GM12874 (cell line): ENCODE measurements around the gene KSR1.

Experiments used
- TF ChIP-seq, protein P1 (sequence below): IDR thresholded peaks from 2 replicates; pipeline ENCODE4 v1.5.1; 2011; ENCODE audit warnings: low read depth, mild to moderate bottlenecking, control low read depth, low read length, moderate library complexity; ENCODE audit not compliant: insufficient read depth

The KSR1 gene

DNA sequence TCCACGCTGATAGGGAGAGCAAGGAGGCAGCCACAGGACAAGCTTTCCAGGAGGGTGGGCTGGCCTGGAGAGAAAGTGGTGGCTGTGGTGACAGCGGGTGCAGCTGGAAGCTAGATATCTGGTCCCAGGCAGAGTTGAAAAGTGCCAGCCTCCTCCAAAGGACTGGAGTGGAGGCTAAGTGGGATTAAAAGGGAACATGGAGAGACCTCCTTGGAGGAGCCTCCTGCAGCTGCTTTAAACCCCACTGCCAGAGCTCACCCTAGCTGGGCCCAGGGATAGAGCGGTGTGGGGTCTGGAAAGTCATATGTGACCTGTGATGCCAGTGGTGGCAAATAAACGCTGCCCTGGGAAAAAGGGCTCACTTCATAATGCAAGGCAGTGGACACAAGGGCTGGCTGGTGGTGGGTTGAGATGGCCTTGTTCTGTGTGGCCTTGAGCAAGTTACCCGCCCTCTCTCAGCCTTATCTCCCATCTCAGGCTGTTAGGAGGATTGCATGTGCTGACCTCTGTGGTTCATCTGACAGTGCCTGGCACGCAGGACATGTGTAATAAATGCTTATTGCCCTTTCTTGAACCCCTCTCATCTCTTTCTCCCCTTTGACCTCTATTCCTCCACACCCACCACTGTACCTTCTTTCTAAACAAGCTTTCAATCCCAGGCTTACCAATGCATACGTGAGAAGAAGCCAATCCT, 113.8 kb downstream of the KSR1 start:
- TF ChIP-seq, protein P1, sequence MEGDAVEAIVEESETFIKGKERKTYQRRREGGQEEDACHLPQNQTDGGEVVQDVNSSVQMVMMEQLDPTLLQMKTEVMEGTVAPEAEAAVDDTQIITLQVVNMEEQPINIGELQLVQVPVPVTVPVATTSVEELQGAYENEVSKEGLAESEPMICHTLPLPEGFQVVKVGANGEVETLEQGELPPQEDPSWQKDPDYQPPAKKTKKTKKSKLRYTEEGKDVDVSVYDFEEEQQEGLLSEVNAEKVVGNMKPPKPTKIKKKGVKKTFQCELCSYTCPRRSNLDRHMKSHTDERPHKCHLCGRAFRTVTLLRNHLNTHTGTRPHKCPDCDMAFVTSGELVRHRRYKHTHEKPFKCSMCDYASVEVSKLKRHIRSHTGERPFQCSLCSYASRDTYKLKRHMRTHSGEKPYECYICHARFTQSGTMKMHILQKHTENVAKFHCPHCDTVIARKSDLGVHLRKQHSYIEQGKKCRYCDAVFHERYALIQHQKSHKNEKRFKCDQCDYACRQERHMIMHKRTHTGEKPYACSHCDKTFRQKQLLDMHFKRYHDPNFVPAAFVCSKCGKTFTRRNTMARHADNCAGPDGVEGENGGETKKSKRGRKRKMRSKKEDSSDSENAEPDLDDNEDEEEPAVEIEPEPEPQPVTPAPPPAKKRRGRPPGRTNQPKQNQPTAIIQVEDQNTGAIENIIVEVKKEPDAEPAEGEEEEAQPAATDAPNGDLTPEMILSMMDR, result no peak

DNA sequence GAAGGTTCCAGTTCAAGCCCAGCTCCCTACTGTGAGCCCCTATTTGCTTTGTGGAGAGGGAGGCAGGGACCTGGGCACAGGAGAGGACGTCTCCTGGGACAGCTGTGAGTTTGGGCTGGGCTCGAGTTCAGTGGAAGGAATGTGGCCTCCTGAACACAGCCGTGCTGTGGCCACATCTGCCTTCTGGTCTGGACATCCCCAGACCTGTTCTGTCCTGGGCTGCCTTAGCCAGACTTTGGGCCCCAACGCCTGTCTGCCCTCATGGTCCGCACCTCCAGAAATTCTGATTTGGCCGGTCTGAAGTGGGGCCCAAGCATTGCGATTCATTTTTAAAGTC, 114.3 kb downstream of the KSR1 start:
- TF ChIP-seq, protein P1, result no peak

DNA sequence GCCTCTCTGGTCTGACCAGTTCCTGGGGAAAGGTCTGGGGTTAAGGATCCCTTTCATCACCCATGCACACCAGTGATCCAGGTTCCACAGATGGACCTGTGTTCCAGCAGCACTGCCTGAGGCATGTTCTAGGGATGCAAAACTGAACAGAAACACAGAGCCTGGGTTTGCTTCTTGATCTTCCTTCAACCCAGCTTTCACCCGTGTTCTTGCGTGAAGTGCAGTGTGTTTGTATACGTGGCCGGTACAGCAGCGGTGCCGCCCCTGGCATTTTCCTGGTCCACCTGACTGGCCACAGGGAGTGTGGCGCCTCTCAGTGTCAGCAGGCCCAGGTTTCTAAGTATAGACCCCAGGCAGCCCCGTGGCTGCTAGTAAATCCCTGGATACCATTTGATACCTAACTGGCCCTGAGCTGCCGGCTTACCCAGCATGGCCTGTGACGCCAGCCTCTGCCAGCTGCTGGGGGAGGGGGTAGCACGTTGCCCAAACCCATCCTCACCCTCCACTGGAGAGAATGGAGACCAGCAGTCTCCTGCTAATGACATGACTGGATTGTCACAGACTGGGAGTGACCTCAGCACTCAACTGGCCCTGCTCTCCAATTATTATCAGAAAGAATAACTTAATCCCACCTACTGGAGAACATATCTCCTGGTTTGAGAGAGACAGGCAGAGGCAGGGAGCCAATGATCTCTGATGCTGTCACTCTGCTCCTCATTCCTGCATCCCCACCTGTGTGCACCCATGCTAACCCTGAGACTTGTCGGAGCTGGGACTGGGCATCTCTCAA, 115.5 kb downstream of the KSR1 start:
- TF ChIP-seq, protein P1, result no peak

DNA sequence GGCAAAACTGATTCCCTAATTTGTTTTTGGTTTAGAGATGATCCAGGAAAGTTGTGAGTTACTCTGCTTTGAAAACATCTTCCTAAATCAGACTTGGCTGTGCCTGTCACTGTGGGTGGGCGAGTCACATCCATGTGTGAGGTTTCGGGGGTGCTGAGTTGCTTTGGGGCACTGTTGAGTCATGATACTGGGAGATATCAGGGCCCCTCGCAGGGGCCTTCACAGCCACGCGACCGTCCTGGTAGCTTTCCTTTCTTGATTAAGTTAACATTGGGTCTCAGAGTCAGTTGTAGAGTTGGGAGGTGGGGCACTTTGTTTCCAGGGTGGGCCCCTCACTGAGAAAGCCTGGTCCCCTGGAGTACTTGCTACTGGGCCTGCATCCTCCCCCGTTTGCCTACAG, 116.4 kb downstream of the KSR1 start:
- TF ChIP-seq, protein P1, result no peak

DNA sequence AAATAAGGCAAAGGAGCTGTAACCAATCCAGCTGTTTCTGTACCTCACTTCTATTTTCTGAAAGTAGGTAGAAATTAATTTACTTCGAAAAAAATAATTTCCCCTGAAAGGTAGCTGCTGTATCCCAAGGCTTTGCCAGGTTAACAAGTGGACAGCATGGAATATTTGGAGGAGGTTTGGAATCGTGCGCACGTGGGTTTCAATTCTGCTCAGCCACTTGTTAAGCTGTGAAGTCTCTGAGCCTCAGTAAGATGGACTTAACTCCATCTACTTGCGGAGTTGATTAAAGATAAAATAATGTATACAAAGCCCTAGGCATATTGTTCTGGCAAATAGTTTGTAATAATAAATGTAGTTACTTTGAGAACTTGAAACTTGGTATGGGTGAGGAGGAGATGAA, 117.3 kb downstream of the KSR1 start:
- TF ChIP-seq, protein P1, result no peak

DNA sequence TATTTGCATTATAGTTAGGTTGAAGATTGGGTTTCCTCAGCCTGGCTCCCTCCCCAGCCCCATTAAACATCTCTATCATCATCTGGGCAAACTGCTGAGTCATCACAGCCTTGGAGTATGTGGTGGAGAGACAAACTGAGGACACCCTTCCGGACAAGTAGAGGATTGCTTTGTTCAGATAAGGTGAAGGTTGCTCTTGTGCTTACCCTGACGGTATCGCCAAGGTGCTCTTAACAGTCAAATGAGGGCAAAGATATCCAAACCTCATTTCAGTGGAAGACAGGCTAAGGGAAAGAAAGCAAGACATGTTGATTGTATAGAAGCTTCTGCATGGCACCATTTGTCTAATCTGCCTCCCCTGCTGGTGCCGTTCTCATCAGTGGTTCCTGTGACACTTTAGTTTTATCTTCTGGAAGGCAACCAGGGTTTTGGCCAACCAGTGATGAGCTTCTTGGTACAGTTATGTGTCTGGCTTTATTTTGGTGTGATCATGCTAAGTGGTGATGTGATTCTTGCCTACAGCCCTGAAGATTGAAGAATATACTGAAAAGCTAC, 117.8 kb downstream of the KSR1 start:
- TF ChIP-seq, protein P1, result no peak

DNA sequence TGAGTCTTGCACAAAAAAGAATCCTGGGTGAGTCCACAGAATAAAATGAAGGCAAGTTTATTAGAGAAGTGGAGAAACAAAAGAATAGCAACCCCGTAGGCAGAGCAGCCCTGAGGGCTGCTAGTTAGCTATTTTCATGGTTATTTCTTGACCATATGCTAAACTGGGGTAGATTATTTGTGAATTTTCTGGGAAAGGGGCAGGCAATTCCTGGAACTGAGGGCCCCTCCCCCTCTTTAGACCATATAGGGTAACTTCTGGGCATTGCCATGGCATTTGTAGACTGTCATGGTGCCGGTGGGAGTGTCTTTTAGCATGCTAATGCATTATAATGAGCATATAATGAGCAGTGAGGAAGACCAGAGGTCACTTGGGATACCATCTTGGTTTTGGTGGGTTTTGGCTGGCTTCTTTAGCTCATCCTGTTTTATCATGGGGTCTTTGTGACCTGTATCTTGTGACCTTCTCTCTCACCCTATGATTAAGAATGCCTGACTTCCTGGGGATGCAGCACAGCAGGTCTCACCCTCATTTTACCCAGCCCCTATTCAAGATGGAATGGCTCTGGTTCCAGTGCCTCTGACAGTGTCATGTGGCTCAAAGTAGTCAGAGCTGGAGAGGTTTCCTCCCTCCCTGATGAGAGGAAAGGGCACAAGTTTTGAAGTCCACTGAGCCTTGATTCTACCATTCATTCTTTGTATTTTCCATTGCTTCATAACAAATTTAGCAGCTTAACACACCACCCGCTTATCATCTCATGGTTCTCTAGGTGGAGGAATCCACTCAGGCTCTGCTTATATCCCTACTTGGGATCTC, 119.1 kb downstream of the KSR1 start:
- TF ChIP-seq, protein P1, result no peak
